ENCODE measurements around the gene DEK.

Gene DEK

GRCh38 chr6:18265787-18266522 lies 1.6 kb upstream of the DEK start:
- DNase-seq (ENCODE audit: low read depth in 2 of 2), result no peak

- DNase-seq (ENCODE audit: low read depth in 2 of 2), result no peak
These were observed 620 bp upstream of the DEK start for GRCh38 chr6:18264923-18265377.

- DNase-seq (ENCODE audit: low read depth in 2 of 2), result peak in 1 of 2 experiments; percentile 20
These were observed 712 bp downstream of the DEK start for GRCh38 chr6:18263418-18264218.

GRCh38 chr6:18262702-18263417 lies 1.5 kb downstream of the DEK start:
- peak; percentile 26 to 31 for DNase-seq (ENCODE audit: low read depth in 2 of 2)

GRCh38 chr6:18261877-18262276 lies 2.5 kb downstream of the DEK start:
- DNase-seq (ENCODE audit: low read depth in 2 of 2), result no peak

- DNase-seq (ENCODE audit: low read depth in 2 of 2), result peak in 1 of 2 experiments; percentile 24
These were observed 3.8 kb downstream of the DEK start for GRCh38 chr6:18260448-18261106.

GRCh38 chr6:18259675-18260447 lies 4.5 kb downstream of the DEK start:
- DNase-seq (ENCODE audit: low read depth in 2 of 2), result no peak

GRCh38 chr6:18254793-18255192 lies 9.5 kb downstream of the DEK start:
- DNase-seq (ENCODE audit: low read depth in 2 of 2), result no peak

GRCh38 chr6:18253635-18254034 lies 10.7 kb downstream of the DEK start:
- DNase-seq (ENCODE audit: low read depth in 2 of 2), result no peak

GRCh38 chr6:18249271-18249670 lies 15.1 kb downstream of the DEK start:
- no peak for DNase-seq (ENCODE audit: low read depth in 2 of 2)

GRCh38 chr6:18248698-18249097 lies 15.6 kb downstream of the DEK start:
- DNase-seq (ENCODE audit: low read depth in 2 of 2), result no peak

- DNase-seq (ENCODE audit: low read depth in 2 of 2), result no peak
These were observed 17.3 kb downstream of the DEK start for GRCh38 chr6:18247002-18247401.

GRCh38 chr6:18246205-18246604 lies 18.1 kb downstream of the DEK start:
- no peak for DNase-seq (ENCODE audit: low read depth in 2 of 2)

GRCh38 chr6:18245642-18246041 lies 18.7 kb downstream of the DEK start:
- no peak for DNase-seq (ENCODE audit: low read depth in 2 of 2)

- no peak for DNase-seq (ENCODE audit: low read depth in 2 of 2)
These were observed 19.3 kb downstream of the DEK start for GRCh38 chr6:18245079-18245478.

GRCh38 chr6:18244251-18244650 lies 20.1 kb downstream of the DEK start:
- DNase-seq (ENCODE audit: low read depth in 2 of 2), result no peak

GRCh38 chr6:18243302-18243893 lies 20.9 kb downstream of the DEK start:
- DNase-seq (ENCODE audit: low read depth in 2 of 2), result no peak

- no peak for DNase-seq (ENCODE audit: low read depth in 2 of 2)
These were observed 22.1 kb downstream of the DEK start for GRCh38 chr6:18242062-18242851.

GRCh38 chr6:18241208-18242038 lies 22.9 kb downstream of the DEK start:
- DNase-seq (ENCODE audit: low read depth in 2 of 2), result no peak
